ENCODE measurements around the gene TMEM18.

GRCh38 chr2:717661-718060 is 40.5 kb upstream of the TMEM18 start:
- no peak for TF ChIP-seq ESRRA (CRISPR knock-in tag; IDR thresholded peaks at IDR 0.05; ENCODE audit: low read depth)
- TF ChIP-seq, protein P1, sequence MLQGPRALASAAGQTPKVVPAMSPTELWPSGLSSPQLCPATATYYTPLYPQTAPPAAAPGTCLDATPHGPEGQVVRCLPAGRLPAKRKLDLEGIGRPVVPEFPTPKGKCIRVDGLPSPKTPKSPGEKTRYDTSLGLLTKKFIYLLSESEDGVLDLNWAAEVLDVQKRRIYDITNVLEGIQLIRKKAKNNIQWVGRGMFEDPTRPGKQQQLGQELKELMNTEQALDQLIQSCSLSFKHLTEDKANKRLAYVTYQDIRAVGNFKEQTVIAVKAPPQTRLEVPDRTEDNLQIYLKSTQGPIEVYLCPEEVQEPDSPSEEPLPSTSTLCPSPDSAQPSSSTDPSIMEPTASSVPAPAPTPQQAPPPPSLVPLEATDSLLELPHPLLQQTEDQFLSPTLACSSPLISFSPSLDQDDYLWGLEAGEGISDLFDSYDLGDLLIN (CRISPR knock-in tag; IDR thresholded peaks at IDR 0.05; ENCODE audit: borderline replicate concordance), result no peak
- no peak for TF ChIP-seq MYNN (CRISPR knock-in tag; IDR thresholded peaks at IDR 0.05; ENCODE audit: low read depth)
- TF ChIP-seq EZH2 (conservative IDR thresholded peaks at IDR 0.05; ENCODE audit: low read depth, low read length), result no peak
- no peak for TF ChIP-seq TAF1 (CRISPR knock-in tag; IDR thresholded peaks at IDR 0.05)
- TF ChIP-seq, protein P2, sequence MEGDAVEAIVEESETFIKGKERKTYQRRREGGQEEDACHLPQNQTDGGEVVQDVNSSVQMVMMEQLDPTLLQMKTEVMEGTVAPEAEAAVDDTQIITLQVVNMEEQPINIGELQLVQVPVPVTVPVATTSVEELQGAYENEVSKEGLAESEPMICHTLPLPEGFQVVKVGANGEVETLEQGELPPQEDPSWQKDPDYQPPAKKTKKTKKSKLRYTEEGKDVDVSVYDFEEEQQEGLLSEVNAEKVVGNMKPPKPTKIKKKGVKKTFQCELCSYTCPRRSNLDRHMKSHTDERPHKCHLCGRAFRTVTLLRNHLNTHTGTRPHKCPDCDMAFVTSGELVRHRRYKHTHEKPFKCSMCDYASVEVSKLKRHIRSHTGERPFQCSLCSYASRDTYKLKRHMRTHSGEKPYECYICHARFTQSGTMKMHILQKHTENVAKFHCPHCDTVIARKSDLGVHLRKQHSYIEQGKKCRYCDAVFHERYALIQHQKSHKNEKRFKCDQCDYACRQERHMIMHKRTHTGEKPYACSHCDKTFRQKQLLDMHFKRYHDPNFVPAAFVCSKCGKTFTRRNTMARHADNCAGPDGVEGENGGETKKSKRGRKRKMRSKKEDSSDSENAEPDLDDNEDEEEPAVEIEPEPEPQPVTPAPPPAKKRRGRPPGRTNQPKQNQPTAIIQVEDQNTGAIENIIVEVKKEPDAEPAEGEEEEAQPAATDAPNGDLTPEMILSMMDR (CRISPR knock-in tag; IDR thresholded peaks at IDR 0.05), result no peak
- TF ChIP-seq POLR2A (IDR thresholded peaks at IDR 0.05; ENCODE audit: insufficient read depth in 1 of 2, low read depth in 2 of 2, low read length in 2 of 2), result no peak
- no peak for TF ChIP-seq RFXANK (CRISPR knock-in tag; IDR thresholded peaks at IDR 0.05)
- TF ChIP-seq, protein P3, sequence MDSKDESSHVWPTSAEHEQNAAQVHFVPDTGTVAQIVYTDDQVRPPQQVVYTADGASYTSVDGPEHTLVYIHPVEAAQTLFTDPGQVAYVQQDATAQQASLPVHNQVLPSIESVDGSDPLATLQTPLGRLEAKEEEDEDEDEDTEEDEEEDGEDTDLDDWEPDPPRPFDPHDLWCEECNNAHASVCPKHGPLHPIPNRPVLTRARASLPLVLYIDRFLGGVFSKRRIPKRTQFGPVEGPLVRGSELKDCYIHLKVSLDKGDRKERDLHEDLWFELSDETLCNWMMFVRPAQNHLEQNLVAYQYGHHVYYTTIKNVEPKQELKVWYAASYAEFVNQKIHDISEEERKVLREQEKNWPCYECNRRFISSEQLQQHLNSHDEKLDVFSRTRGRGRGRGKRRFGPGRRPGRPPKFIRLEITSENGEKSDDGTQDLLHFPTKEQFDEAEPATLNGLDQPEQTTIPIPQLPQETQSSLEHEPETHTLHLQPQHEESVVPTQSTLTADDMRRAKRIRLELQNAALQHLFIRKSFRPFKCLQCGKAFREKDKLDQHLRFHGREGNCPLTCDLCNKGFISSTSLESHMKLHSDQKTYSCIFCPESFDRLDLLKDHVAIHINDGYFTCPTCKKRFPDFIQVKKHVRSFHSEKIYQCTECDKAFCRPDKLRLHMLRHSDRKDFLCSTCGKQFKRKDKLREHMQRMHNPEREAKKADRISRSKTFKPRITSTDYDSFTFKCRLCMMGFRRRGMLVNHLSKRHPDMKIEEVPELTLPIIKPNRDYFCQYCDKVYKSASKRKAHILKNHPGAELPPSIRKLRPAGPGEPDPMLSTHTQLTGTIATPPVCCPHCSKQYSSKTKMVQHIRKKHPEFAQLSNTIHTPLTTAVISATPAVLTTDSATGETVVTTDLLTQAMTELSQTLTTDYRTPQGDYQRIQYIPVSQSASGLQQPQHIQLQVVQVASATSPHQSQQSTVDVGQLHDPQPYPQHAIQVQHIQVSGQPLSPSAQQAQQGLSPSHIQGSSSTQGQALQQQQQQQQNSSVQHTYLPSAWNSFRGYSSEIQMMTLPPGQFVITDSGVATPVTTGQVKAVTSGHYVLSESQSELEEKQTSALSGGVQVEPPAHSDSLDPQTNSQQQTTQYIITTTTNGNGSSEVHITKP (CRISPR knock-in tag; IDR thresholded peaks at IDR 0.05; ENCODE audit: low read depth), result no peak
- no peak for TF ChIP-seq KAT7 (CRISPR knock-in tag; IDR thresholded peaks at IDR 0.05; ENCODE audit: borderline replicate concordance)
- TF ChIP-seq ZNF781 (CRISPR knock-in tag; IDR thresholded peaks at IDR 0.05; ENCODE audit: borderline replicate concordance, not compliant biosample characterization), result no peak

All from HepG2 (cell line).